MCF 10A (cell line): Measurements from ENCODE around the gene MYLIP. TPM values are rescaled to one million over a fixed set of nuclear protein-coding genes. Genes with fewer than 3 reads are reported as not detected.

ENCODE experiments used
- BruUV-seq: library from RNA; stranded (reverse); fragments of 400-500 nt; replicated peaks from 2 replicates; lab custom pipeline; 2021; lab: Mats Ljungman, UMichigan
- CTCF ChIA-PET: fragments of 300-600 bp; sonication (Branson Sonifier 250); formaldehyde crosslinking; extraction: SDS; loops from one replicate; lab custom pipeline; 2021; ENCODE audit warnings: antibody characterized with exemption, inconsistent platforms; lab: Yijun Ruan, JAX
- POLR2A ChIA-PET: fragments of 300-600, 350-650 bp; sonication (Branson Sonifier 250); formaldehyde crosslinking; extraction: SDS; loops from one replicate; lab custom pipeline; 2020; ENCODE audit warnings: antibody characterized with exemption, inconsistent platforms; lab: Yijun Ruan, JAX
- DNase-seq: peaks from one replicate; pipeline ENCODE4 v3.0.0-alpha.2; 2018; ENCODE audit not compliant: unreplicated experiment
- H3K27ac Mint-ChIP-seq: one replicate; pipeline ENCODE4 v1.8.0; 2022; ENCODE audit warnings: mild to moderate bottlenecking, low read depth, mixed read lengths; ENCODE audit not compliant: unreplicated experiment
- H3K27me3 Mint-ChIP-seq: one replicate; pipeline ENCODE4 v1.8.0; 2022; ENCODE audit warnings: mixed read lengths; ENCODE audit not compliant: insufficient read depth, unreplicated experiment
- H3K36me3 Mint-ChIP-seq: one replicate; pipeline ENCODE4 v1.8.0; 2022; ENCODE audit warnings: mild to moderate bottlenecking, moderate library complexity, mixed read lengths; ENCODE audit not compliant: insufficient read depth, unreplicated experiment
- H3K4me1 Mint-ChIP-seq: one replicate; pipeline ENCODE4 v1.8.0; 2022; ENCODE audit warnings: mixed read lengths; ENCODE audit not compliant: insufficient read depth, unreplicated experiment
- H3K4me3 Mint-ChIP-seq: one replicate; pipeline ENCODE4 v1.8.0; 2022; ENCODE audit warnings: mild to moderate bottlenecking, moderate library complexity, mixed read lengths; ENCODE audit not compliant: unreplicated experiment
- H3K9me3 Mint-ChIP-seq: one replicate; pipeline ENCODE4 v1.8.0; 2022; ENCODE audit warnings: mixed read lengths; ENCODE audit not compliant: unreplicated experiment
- intact Hi-C: fragments of 100-400 bp; cut with micrococcal nuclease; formaldehyde crosslinking; loops from 2 replicates; pipeline ENCODE4 v1.14.1; 2022
- total RNA-seq: library from RNA; stranded (reverse); gene quantifications from 2 replicates; pipeline ENCODE4 v1.2.3, GENCODE V29; 2022
- TF ChIP-seq, protein P1 (sequence below): fragments of 200-600 bp; IDR thresholded peaks from one replicate; pipeline ENCODE4 v1.8.0; 2022; ENCODE audit warnings: antibody characterized with exemption, mild to moderate bottlenecking; ENCODE audit not compliant: unreplicated experiment

Gene MYLIP
- total RNA-seq, 1 experiment from 2014 or later, result 2.1 TPM

DNA sequence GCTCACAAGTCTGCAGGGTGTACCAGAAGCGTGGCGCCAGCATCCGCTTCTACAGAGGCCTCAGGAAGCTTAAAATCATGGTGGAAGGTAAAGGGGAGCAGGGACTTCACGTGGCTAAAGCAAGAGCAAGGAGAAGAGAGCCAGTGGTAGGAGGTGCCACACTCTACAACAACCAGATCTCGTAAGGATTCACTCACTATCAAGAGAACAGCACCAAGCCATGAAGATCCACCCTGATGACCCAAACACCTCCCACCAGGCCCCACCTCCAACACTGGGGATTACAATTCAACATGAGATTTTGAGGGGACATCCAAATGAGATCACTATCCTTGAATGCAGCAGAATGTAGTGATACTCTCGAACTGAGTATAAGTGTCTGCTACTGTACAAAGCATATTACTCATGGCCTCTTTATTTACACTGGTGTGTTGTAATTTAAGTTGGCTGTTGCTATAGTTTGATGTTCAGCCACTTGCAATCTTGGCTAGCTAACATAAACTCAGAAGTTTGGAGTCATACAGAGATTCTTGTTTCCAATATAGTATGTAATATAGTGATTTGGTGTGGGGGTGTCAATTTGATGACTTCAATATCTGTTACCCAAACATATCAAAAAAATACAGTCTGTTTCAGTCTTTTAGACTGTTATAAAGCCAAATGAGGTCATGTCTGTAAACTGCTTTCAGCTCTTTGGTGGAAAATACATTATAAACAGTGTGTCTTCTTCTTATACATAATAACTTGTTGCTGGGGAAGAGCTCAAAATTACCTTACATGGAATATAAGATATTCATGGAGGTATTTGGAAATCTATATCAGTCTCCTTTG lies 39.4 kb upstream of the MYLIP start:
- Mint-ChIP-seq H3K27me3 (no peaks in the 10 kb centered on the region), H3K4me3 (no peak overlapping the region), H3K36me3 (no peaks in the 10 kb centered on the region), H3K27ac (no peak overlapping the region), H3K4me1 (peaks cover 7% of the 10 kb centered on the region), H3K9me3 (no peaks in the 10 kb centered on the region)
- DNase-seq, result peak; percentile 41
- intact Hi-C loops, result no loop called here
- BruUV-seq, result no TSS peak
- ChIA-PET CTCF (interaction anchor here (0.6 to 1.5 kb wide), 7 partner anchors 14 to 398 kb away, joined by 3 to 7 read pairs (median 3); no protein-coding TSS in a partner anchor), POLR2A (interaction anchor here (0.6 to 1.6 kb wide), 3 partner anchors 41 to 277 kb away, joined by 3 to 4 read pairs (median 3); no protein-coding TSS in a partner anchor)
- TF ChIP-seq, protein P1, sequence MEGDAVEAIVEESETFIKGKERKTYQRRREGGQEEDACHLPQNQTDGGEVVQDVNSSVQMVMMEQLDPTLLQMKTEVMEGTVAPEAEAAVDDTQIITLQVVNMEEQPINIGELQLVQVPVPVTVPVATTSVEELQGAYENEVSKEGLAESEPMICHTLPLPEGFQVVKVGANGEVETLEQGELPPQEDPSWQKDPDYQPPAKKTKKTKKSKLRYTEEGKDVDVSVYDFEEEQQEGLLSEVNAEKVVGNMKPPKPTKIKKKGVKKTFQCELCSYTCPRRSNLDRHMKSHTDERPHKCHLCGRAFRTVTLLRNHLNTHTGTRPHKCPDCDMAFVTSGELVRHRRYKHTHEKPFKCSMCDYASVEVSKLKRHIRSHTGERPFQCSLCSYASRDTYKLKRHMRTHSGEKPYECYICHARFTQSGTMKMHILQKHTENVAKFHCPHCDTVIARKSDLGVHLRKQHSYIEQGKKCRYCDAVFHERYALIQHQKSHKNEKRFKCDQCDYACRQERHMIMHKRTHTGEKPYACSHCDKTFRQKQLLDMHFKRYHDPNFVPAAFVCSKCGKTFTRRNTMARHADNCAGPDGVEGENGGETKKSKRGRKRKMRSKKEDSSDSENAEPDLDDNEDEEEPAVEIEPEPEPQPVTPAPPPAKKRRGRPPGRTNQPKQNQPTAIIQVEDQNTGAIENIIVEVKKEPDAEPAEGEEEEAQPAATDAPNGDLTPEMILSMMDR, result no peak

DNA sequence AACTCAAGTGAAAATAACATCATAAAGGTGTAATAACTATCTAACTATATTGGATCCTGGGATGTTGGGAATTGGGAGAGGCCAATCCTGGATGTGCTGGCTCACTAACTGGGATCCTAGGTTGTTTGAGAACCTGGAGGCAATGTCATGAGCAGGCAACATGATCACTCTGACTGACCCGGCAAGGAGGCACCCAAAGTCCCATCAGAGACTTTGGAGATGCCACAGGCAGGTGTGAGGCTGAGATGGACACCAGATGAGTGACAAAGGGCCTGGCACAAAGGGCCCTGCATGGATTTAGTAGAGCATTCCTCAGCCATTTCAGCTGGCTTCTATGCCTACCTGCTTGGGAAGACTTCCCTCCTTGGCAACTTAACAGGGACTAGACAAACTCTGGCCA lies 38.4 kb upstream of the MYLIP start:
- no TSS peak for BruUV-seq
- H3K27ac Mint-ChIP-seq, result no peak overlapping the region
- no peak overlapping the region for H3K4me3 Mint-ChIP-seq
- H3K36me3 Mint-ChIP-seq, result no peaks in the 10 kb centered on the region
- no peaks in the 10 kb centered on the region for H3K9me3 Mint-ChIP-seq
- H3K27me3 Mint-ChIP-seq, result no peaks in the 10 kb centered on the region
- ChIA-PET POLR2A (no interaction called here), CTCF (interaction anchor here (1.5 kb wide), 1 partner anchor 399 kb away, joined by 6 read pairs; no protein-coding TSS in a partner anchor)
- peaks cover 7% of the 10 kb centered on the region for H3K4me1 Mint-ChIP-seq
- intact Hi-C loops, result no loop called here
- TF ChIP-seq, protein P1, result no peak
- no peak for DNase-seq

DNA sequence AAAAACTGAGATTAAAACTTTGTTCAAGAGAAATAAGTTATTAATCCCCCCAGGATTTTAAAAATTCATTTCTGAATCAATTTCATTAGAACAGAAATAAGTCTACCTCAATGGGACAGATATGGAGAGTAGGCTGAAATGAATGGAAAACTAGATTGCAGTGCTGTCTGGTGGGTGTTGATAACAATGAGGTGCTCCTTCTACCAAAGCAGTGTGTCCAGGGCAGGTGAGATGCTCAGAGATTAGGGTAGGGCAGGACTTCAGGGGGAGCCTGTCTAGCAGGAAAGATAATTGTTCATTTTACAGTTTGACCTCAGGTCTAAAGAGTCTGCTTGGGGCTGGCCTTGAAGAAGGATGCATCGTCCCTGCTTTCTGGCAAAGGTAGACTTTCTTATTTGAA lies 38.0 kb upstream of the MYLIP start:
- no peak overlapping the region for H3K27ac Mint-ChIP-seq
- BruUV-seq, result no TSS peak
- H3K9me3 Mint-ChIP-seq, result no peaks in the 10 kb centered on the region
- H3K27me3 Mint-ChIP-seq, result no peaks in the 10 kb centered on the region
- DNase-seq, result no peak
- H3K36me3 Mint-ChIP-seq, result no peaks in the 10 kb centered on the region
- POLR2A ChIA-PET, result no interaction called here
- peaks cover 7% of the 10 kb centered on the region for H3K4me1 Mint-ChIP-seq
- no peak overlapping the region for H3K4me3 Mint-ChIP-seq
- TF ChIP-seq, protein P1, result no peak
- CTCF ChIA-PET, result no interaction called here
- intact Hi-C loops, result no loop called here

DNA sequence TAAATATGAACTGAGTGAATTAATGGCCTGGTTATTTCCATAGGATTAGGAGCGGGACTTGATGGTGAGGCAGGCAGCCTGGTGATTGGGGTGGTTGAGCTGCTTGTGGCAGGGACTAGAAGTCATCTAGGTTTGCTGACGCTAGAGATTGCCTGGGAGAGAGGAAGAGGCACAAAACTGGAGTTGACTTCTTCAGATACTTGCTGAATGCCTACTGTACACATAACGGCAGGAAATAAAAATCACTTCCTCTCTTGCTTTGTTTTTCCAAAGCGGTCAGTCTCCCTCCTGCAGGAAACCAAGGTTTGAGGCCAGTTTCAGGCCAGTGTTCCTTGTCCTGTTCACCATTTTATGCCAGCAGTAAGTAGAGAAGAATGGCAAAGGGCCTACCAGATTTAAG lies 36.7 kb upstream of the MYLIP start:
- no TSS peak for BruUV-seq
- Mint-ChIP-seq H3K27me3 (no peaks in the 10 kb centered on the region), H3K36me3 (no peaks in the 10 kb centered on the region), H3K27ac (no peak overlapping the region), H3K4me3 (no peak overlapping the region), H3K4me1 (peaks cover 7% of the 10 kb centered on the region), H3K9me3 (no peaks in the 10 kb centered on the region)
- TF ChIP-seq, protein P1, result no peak
- intact Hi-C loops, result no loop called here
- ChIA-PET CTCF (interaction anchor here (0.6 to 0.8 kb wide), 2 partner anchors 9 to 151 kb away, joined by 3 read pairs; no protein-coding TSS in a partner anchor), POLR2A (no interaction called here)
- DNase-seq, result no peak
